Liver (tissue), 9 donors: ENCODE data around the gene GPX7. TPM values are rescaled to one million over a fixed set of nuclear protein-coding genes. Genes with fewer than 3 reads are reported as not detected.

Source experiments
- DNase-seq: peaks from one replicate; pipeline ENCODE4 v3.0.0-alpha.2; 2017; ENCODE audit warnings: low spot score
- H3K27ac ChIP-seq, 2 donors: one replicate each; pipeline ENCODE4 v1.7.0; 2013; ENCODE audit warnings: inconsistent platforms in 2 of 2, low read length in 2 of 2, control low read depth in 1 of 2, low read depth in 1 of 2, mild to moderate bottlenecking in 1 of 2
- H3K27me3 ChIP-seq, 4 donors: one replicate each; pipeline versions ENCODE4 v1.6.1 to v1.7.0; 2013; ENCODE audit warnings: low read length in 3 of 4, inconsistent platforms in 1 of 4, mild to moderate bottlenecking in 1 of 4, moderate library complexity in 1 of 4; ENCODE audit not compliant: control insufficient read depth in 4 of 4, insufficient read depth in 4 of 4
- H3K36me3 ChIP-seq, 4 donors: one replicate each; pipeline versions ENCODE4 v1.6.1 to v1.7.0; 2013; ENCODE audit warnings: low read length in 3 of 4, mild to moderate bottlenecking in 3 of 4, low read depth in 1 of 4, moderate library complexity in 1 of 4; ENCODE audit not compliant: control insufficient read depth in 4 of 4, insufficient read depth in 3 of 4
- H3K4me1 ChIP-seq, 4 donors: one replicate each; pipeline versions ENCODE4 v1.6.1 to v1.7.0; 2013; ENCODE audit warnings: low read length in 3 of 4, mild to moderate bottlenecking in 3 of 4, moderate library complexity in 1 of 4; ENCODE audit not compliant: control insufficient read depth in 4 of 4, insufficient read depth in 4 of 4
- H3K4me3 ChIP-seq, 3 donors: one replicate each; pipeline versions ENCODE4 v1.6.1 to v1.7.0; 2013; ENCODE audit warnings: low read length in 3 of 3, control low read depth in 1 of 3, low read depth in 1 of 3, mild to moderate bottlenecking in 1 of 3
- H3K9ac ChIP-seq, 2 donors: one replicate each; pipeline ENCODE4 v1.7.0; 2013; ENCODE audit warnings: low read length in 2 of 2, mild to moderate bottlenecking in 2 of 2, moderate library complexity in 2 of 2, control low read depth in 1 of 2, low read depth in 1 of 2
- H3K9me3 ChIP-seq, 4 donors: one replicate each; pipeline versions ENCODE4 v1.6.1 to v1.7.0; 2013; ENCODE audit warnings: low read length in 3 of 4; ENCODE audit not compliant: control insufficient read depth in 4 of 4
- EGR1 ChIP-seq, 2 donors: IDR thresholded peaks; 2 replicates each; pipeline ENCODE4 v1.6.1; 2016 to 2018; ENCODE audit warnings: antibody characterized with exemption in 2 of 2, low read depth in 2 of 2
- FOXA1 ChIP-seq: IDR thresholded peaks from 2 replicates; pipeline ENCODE4 v1.6.1; 2016; ENCODE audit warnings: antibody characterized with exemption
- FOXA2 ChIP-seq: IDR thresholded peaks from 2 replicates; pipeline ENCODE4 v1.6.1; 2016; ENCODE audit warnings: antibody characterized with exemption
- GABPA ChIP-seq, 2 donors: IDR thresholded peaks in 1 of 2; conservative IDR thresholded peaks in 1 of 2; 2 replicates each; pipeline ENCODE4 v1.6.1; 2016; ENCODE audit warnings: antibody characterized with exemption in 2 of 2, mild to moderate bottlenecking in 1 of 2, moderate library complexity in 1 of 2
- HNF4A ChIP-seq, 2 donors: conservative IDR thresholded peaks; 2 replicates each; pipeline ENCODE4 v1.6.1; 2016; ENCODE audit warnings: antibody characterized with exemption in 2 of 2, mild to moderate bottlenecking in 2 of 2
- HNF4G ChIP-seq: IDR thresholded peaks from 2 replicates; pipeline ENCODE4 v1.6.1; 2016; ENCODE audit warnings: antibody characterized with exemption
- JUND ChIP-seq, 2 donors: IDR thresholded peaks; 2 replicates each; pipeline ENCODE4 v1.6.1; 2016; ENCODE audit warnings: antibody characterized with exemption in 2 of 2
- NR2F2 ChIP-seq: IDR thresholded peaks from 2 replicates; pipeline ENCODE4 v1.6.1; 2016; ENCODE audit warnings: antibody characterized with exemption
- RAD21 ChIP-seq, 2 donors: IDR thresholded peaks; 2 replicates each; pipeline ENCODE4 v1.6.1; 2016; ENCODE audit warnings: antibody characterized with exemption in 2 of 2, mild to moderate bottlenecking in 2 of 2
- RXRA ChIP-seq, 2 donors: IDR thresholded peaks; 2 replicates each; pipeline ENCODE4 v1.6.1; 2017 to 2018; ENCODE audit warnings: antibody characterized with exemption in 2 of 2, mild to moderate bottlenecking in 1 of 2
- SP1 ChIP-seq: IDR thresholded peaks from 2 replicates; pipeline ENCODE4 v1.6.1; 2018; ENCODE audit warnings: antibody characterized with exemption, mild to moderate bottlenecking
- TAF1 ChIP-seq: conservative IDR thresholded peaks from 2 replicates; pipeline ENCODE4 v1.6.1; 2016; ENCODE audit warnings: antibody characterized with exemption, mild to moderate bottlenecking
- YY1 ChIP-seq: IDR thresholded peaks from 2 replicates; pipeline ENCODE4 v1.6.1; 2016; ENCODE audit warnings: antibody characterized with exemption, mild to moderate bottlenecking
- WGBS: extraction: QIAGEN DNeasy Blood & Tissue Kit; methylation state at CpG from one replicate; pipeline ENCODE4 v1.1.7; 2013; 5-methylcytosine and 5-hydroxymethylcytosine counted together
- polyA plus RNA-seq, 2 donors: library from polyadenylated mRNA; stranded (reverse) in 1 of 2; unstranded in 1 of 2; fragments of 200-250 nt in 1 of 2; fragments of >200 nt in 1 of 2; fragmentation: Nextera tagmentation in 1 of 2; extraction: Ambion mirVana in 1 of 2; gene quantifications; one replicate each; pipeline versions ENCODE4 v1.2.1 to v1.2.3, GENCODE V29; 2013 to 2015
- total RNA-seq, 2 donors: library from RNA; depleted of rRNA; stranded (reverse); fragments of >200 nt; gene quantifications; one replicate each; pipeline ENCODE4 v1.2.3, GENCODE V29; 2014
- TF ChIP-seq, protein P1 (sequence below): IDR thresholded peaks from 2 replicates; pipeline ENCODE4 v1.6.1; 2016; ENCODE audit warnings: antibody characterized with exemption
- TF ChIP-seq, protein P2 (sequence below): IDR thresholded peaks from 2 replicates; pipeline ENCODE4 v1.6.1; 2016; ENCODE audit warnings: antibody characterized with exemption
- TF ChIP-seq, protein P3 (sequence below): IDR thresholded peaks from 2 replicates; pipeline ENCODE4 v1.6.1; 2016; ENCODE audit warnings: antibody characterized with exemption, mild to moderate bottlenecking
- TF ChIP-seq, protein P4 (sequence below): fragments of 150-350 bp; IDR thresholded peaks from 2 replicates; pipeline ENCODE4 v1.5.1; 2017; ENCODE audit warnings: improper control_type of control experiment, low read depth, low read length; ENCODE audit not compliant: missing input control
- TF ChIP-seq, protein P5 (sequence below): IDR thresholded peaks from 2 replicates; pipeline ENCODE4 v1.6.1; 2016; ENCODE audit warnings: antibody characterized with exemption
- donor health status: healthy.
- donor health status: healthy.
- donor health status: healthy.
- donor health status: healthy.
- donor health status: healthy.

The GPX7 gene
- total and polyA plus RNA-seq, 4 donors: 3.9 to 33.0 (median 5.8) TPM

DNA sequence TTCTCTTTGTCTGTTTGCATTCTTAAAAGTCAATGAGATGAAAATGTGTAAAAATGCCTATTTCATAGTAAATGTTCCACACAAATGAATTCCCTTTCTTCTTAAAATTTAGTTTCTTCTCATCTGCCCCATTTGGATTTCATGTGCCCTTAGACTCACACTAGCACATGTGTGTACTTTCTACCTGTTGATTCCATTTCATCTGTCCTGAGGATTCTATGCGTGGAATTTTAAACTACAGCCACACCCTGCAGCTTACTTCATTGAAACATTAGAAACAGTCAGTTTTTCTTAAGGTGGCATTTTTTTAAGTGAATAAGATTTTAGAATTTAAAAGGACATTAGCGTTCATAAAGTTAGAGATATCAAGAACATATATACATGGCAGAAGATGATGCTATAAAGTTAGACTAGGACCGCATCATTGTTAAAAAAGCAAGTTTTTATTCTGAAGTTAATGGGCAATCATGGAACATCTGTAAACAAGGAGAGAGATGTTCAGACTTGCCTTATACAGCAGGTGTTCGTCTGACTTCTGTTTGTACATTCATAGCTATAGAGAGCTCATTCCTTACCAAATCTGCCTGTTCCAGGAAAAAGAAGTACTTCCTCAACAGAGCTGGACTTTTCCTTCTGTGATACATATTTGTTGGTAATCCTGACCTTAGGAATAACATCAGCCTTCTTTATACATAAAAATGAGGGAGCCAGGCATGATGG lies 45.4 kb upstream of the GPX7 start:
- peaks cover 0 to 11% (median 3%) of the 10 kb centered on the region in 4 donors for H3K4me1 ChIP-seq
- 86% methylated on average over 4 of the region's 4 CpGs for WGBS
- no peaks in the 10 kb centered on the region for H3K9me3 ChIP-seq
- H3K9ac ChIP-seq: no peak overlapping the region
- H3K27ac ChIP-seq: no peak overlapping the region
- TF ChIP-seq, protein P1, sequence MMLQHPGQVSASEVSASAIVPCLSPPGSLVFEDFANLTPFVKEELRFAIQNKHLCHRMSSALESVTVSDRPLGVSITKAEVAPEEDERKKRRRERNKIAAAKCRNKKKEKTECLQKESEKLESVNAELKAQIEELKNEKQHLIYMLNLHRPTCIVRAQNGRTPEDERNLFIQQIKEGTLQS: no peak
- TF ChIP-seq FOXA1: no peak
- no peak for TF ChIP-seq NR2F2
- no peak for TF ChIP-seq HNF4A (conservative IDR thresholded peaks at IDR 0.05)
- no peak for TF ChIP-seq JUND (IDR thresholded peaks at IDR 0.05)
- TF ChIP-seq TAF1: no peak
- TF ChIP-seq HNF4G: no peak
- TF ChIP-seq, protein P2, sequence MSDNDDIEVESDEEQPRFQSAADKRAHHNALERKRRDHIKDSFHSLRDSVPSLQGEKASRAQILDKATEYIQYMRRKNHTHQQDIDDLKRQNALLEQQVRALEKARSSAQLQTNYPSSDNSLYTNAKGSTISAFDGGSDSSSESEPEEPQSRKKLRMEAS: no peak
- TF ChIP-seq, protein P3, sequence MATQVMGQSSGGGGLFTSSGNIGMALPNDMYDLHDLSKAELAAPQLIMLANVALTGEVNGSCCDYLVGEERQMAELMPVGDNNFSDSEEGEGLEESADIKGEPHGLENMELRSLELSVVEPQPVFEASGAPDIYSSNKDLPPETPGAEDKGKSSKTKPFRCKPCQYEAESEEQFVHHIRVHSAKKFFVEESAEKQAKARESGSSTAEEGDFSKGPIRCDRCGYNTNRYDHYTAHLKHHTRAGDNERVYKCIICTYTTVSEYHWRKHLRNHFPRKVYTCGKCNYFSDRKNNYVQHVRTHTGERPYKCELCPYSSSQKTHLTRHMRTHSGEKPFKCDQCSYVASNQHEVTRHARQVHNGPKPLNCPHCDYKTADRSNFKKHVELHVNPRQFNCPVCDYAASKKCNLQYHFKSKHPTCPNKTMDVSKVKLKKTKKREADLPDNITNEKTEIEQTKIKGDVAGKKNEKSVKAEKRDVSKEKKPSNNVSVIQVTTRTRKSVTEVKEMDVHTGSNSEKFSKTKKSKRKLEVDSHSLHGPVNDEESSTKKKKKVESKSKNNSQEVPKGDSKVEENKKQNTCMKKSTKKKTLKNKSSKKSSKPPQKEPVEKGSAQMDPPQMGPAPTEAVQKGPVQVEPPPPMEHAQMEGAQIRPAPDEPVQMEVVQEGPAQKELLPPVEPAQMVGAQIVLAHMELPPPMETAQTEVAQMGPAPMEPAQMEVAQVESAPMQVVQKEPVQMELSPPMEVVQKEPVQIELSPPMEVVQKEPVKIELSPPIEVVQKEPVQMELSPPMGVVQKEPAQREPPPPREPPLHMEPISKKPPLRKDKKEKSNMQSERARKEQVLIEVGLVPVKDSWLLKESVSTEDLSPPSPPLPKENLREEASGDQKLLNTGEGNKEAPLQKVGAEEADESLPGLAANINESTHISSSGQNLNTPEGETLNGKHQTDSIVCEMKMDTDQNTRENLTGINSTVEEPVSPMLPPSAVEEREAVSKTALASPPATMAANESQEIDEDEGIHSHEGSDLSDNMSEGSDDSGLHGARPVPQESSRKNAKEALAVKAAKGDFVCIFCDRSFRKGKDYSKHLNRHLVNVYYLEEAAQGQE: no peak
- no peak for TF ChIP-seq GABPA (IDR thresholded peaks at IDR 0.05 in 1 of 2, conservative IDR thresholded peaks at IDR 0.05 in 1 of 2)
- H3K27me3 ChIP-seq: no peaks in the 10 kb centered on the region
- no peak for DNase-seq
- no peak overlapping the region for H3K4me3 ChIP-seq
- H3K36me3 ChIP-seq: no peaks in the 10 kb centered on the region

- no peak for DNase-seq
- TF ChIP-seq FOXA1: no peak
- TF ChIP-seq, protein P2: no peak
- TF ChIP-seq RXRA (IDR thresholded peaks at IDR 0.05): no peak
- no peak for TF ChIP-seq SP1
- no peak for TF ChIP-seq TAF1
- TF ChIP-seq JUND (IDR thresholded peaks at IDR 0.05): no peak
- no peak for TF ChIP-seq GABPA (IDR thresholded peaks at IDR 0.05 in 1 of 2, conservative IDR thresholded peaks at IDR 0.05 in 1 of 2)
- TF ChIP-seq, protein P4, sequence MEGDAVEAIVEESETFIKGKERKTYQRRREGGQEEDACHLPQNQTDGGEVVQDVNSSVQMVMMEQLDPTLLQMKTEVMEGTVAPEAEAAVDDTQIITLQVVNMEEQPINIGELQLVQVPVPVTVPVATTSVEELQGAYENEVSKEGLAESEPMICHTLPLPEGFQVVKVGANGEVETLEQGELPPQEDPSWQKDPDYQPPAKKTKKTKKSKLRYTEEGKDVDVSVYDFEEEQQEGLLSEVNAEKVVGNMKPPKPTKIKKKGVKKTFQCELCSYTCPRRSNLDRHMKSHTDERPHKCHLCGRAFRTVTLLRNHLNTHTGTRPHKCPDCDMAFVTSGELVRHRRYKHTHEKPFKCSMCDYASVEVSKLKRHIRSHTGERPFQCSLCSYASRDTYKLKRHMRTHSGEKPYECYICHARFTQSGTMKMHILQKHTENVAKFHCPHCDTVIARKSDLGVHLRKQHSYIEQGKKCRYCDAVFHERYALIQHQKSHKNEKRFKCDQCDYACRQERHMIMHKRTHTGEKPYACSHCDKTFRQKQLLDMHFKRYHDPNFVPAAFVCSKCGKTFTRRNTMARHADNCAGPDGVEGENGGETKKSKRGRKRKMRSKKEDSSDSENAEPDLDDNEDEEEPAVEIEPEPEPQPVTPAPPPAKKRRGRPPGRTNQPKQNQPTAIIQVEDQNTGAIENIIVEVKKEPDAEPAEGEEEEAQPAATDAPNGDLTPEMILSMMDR: no peak
- TF ChIP-seq, protein P5, sequence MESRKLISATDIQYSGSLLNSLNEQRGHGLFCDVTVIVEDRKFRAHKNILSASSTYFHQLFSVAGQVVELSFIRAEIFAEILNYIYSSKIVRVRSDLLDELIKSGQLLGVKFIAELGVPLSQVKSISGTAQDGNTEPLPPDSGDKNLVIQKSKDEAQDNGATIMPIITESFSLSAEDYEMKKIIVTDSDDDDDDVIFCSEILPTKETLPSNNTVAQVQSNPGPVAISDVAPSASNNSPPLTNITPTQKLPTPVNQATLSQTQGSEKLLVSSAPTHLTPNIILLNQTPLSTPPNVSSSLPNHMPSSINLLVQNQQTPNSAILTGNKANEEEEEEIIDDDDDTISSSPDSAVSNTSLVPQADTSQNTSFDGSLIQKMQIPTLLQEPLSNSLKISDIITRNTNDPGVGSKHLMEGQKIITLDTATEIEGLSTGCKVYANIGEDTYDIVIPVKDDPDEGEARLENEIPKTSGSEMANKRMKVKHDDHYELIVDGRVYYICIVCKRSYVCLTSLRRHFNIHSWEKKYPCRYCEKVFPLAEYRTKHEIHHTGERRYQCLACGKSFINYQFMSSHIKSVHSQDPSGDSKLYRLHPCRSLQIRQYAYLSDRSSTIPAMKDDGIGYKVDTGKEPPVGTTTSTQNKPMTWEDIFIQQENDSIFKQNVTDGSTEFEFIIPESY: no peak
- TF ChIP-seq, protein P1: no peak
- TF ChIP-seq NR2F2: no peak
- TF ChIP-seq, protein P3: no peak
- no peak for TF ChIP-seq FOXA2
- no peak for TF ChIP-seq HNF4A (conservative IDR thresholded peaks at IDR 0.05)
- TF ChIP-seq HNF4G: no peak
- no peak for TF ChIP-seq EGR1 (IDR thresholded peaks at IDR 0.05; ENCODE audit: low read depth in 2 of 2)
- TF ChIP-seq YY1: no peak
- no peak for TF ChIP-seq RAD21 (IDR thresholded peaks at IDR 0.05)
- Histone ChIP-seq H3K9ac (no peak overlapping the region), H3K4me1 (peaks cover 0 to 1% (median 0%) of the 10 kb centered on the region in 4 donors), H3K27me3 (no peaks in the 10 kb centered on the region), H3K9me3 (no peaks in the 10 kb centered on the region), H3K27ac (no peak overlapping the region), H3K4me3 (no peak overlapping the region), H3K36me3 (no peaks in the 10 kb centered on the region)
- WGBS: 89% methylated on average over 2 of the region's 2 CpGs
These were observed 43.2 kb upstream of the GPX7 start for GRCh38 chr1:52558941-52559340.
